ENCODE measurements around the gene KIFAP3.
"Not testable (repeated sequence)": the region's sequence is repeated elsewhere in the genome, so short reads cannot be mapped to it uniquely, and the experiment has no call there.

The KIFAP3 gene

DNA sequence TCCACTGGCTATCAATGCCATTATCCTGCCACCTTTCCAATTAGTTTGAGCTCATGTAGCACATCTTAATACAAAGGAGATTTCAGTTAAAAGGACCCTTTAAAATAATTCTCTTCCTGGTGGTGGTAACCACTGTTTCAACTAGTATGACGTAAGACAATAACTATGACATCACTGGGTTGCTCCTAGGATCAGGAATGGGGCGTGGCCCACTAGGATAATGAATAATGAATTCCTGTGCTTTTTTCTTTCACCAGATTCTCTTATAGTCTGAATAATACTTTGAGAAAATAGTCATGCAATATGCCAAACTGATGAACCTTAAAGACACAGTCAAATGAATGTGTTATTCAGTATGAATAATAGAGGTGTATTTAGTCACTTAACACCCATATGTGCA lies 10.6 kb upstream of the KIFAP3 start:
- Histone ChIP-seq H3K4me1 (ENCODE audit: low read depth, poor library complexity, severe bottlenecking) (no peaks in the 10 kb centered on the region), H4K20me1 (ENCODE audit: insufficient read depth) (no peaks in the 10 kb centered on the region), H3K4me2 (no peak overlapping the region), H3K36me3 (ENCODE audit: insufficient read depth) (no peaks in the 10 kb centered on the region), H3K79me2 (ENCODE audit: insufficient read depth, low read depth) (no peaks in the 10 kb centered on the region), H3K9ac (no peak overlapping the region), H3K4me3 (IDR thresholded peaks at IDR 0.05; ENCODE audit: insufficient read depth, low read depth, low read length) (no peak overlapping the region), H3K27ac (no peak overlapping the region), H2AFZ (ENCODE audit: low read depth) (no peak overlapping the region), H3K27me3 (ENCODE audit: insufficient read depth, low read depth) (no peaks in the 10 kb centered on the region)
- TF ChIP-seq, protein P1, sequence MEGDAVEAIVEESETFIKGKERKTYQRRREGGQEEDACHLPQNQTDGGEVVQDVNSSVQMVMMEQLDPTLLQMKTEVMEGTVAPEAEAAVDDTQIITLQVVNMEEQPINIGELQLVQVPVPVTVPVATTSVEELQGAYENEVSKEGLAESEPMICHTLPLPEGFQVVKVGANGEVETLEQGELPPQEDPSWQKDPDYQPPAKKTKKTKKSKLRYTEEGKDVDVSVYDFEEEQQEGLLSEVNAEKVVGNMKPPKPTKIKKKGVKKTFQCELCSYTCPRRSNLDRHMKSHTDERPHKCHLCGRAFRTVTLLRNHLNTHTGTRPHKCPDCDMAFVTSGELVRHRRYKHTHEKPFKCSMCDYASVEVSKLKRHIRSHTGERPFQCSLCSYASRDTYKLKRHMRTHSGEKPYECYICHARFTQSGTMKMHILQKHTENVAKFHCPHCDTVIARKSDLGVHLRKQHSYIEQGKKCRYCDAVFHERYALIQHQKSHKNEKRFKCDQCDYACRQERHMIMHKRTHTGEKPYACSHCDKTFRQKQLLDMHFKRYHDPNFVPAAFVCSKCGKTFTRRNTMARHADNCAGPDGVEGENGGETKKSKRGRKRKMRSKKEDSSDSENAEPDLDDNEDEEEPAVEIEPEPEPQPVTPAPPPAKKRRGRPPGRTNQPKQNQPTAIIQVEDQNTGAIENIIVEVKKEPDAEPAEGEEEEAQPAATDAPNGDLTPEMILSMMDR (conservative IDR thresholded peaks at IDR 0.05; ENCODE audit: low read depth, low read length), result no peak

DNA sequence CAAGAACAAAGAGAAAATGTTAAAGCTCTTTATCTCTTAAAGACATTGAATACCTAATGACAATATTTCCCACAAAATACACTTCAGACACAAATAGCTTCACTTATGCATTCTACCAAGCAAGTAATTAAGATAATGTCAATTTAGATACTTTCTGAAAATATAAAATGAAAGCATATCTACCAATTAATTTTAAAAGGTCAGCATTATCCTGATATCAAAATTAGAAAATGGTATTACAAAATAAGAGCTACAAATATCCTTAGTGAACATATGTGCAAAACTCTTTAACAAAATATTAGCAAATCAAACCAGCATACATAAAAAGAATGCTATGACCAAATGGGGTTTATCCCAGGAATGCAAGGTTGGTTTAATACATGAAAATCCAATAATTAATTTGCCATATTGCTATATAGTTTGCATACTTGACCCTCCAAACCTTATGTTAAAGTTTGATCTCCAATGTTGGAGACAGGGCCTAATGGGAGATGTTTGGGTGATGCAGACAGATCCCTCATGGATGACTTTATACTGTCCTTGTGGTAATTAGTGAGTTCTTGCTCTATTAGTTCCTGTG lies 4.2 kb upstream of the KIFAP3 start:
- TF ChIP-seq, protein P1 (conservative IDR thresholded peaks at IDR 0.05; ENCODE audit: low read depth, low read length), result no peak
- no peak overlapping the region for H3K4me2 ChIP-seq
- no peaks in the 10 kb centered on the region for H3K36me3 ChIP-seq (ENCODE audit: insufficient read depth)
- no peak overlapping the region for H3K9ac ChIP-seq
- no peaks in the 10 kb centered on the region for H3K27me3 ChIP-seq (ENCODE audit: insufficient read depth, low read depth)
- no peak overlapping the region for H3K4me3 ChIP-seq (IDR thresholded peaks at IDR 0.05; ENCODE audit: insufficient read depth, low read depth, low read length)
- H4K20me1 ChIP-seq (ENCODE audit: insufficient read depth), result no peaks in the 10 kb centered on the region
- no peak overlapping the region for H3K27ac ChIP-seq
- H3K4me1 ChIP-seq (ENCODE audit: low read depth, poor library complexity, severe bottlenecking), result peaks cover 11% of the 10 kb centered on the region
- 0 out of 2 replicates have a peak, but pooled peaks cover 2% of the 10 kb centered on the region for H3K79me2 ChIP-seq (ENCODE audit: insufficient read depth, low read depth)
- H2AFZ ChIP-seq (ENCODE audit: low read depth), result no peak overlapping the region

DNA sequence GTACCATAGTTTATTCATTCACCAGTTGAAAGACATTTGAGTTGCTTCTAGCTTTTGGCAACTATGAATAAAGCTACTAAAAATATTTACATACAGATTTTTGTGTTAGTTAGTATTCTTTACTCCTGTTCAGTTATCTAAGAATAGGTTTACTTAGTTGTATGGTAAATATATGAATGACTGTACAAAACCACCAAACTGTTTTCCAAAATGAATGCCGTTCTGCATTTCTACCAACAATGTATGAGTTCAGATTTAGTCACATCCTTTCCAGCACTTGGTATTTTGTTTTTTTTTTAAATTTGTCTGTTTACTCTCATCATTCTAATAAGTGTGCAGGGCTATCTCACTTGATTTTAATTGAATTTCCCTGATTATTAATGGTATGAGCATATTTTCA lies 3.4 kb upstream of the KIFAP3 start:
- H4K20me1 ChIP-seq (ENCODE audit: insufficient read depth), result no peaks in the 10 kb centered on the region
- H3K27ac ChIP-seq, result no peak overlapping the region
- H2AFZ ChIP-seq (ENCODE audit: low read depth), result no peak overlapping the region
- no peak overlapping the region for H3K4me2 ChIP-seq
- H3K9ac ChIP-seq, result no peak overlapping the region
- TF ChIP-seq, protein P1 (conservative IDR thresholded peaks at IDR 0.05; ENCODE audit: low read depth, low read length), result no peak
- peaks cover 19% of the 10 kb centered on the region for H3K4me1 ChIP-seq (ENCODE audit: low read depth, poor library complexity, severe bottlenecking)
- no peak overlapping the region for H3K4me3 ChIP-seq (IDR thresholded peaks at IDR 0.05; ENCODE audit: insufficient read depth, low read depth, low read length)
- H3K27me3 ChIP-seq (ENCODE audit: insufficient read depth, low read depth), result no peaks in the 10 kb centered on the region
- peaks cover 10% of the 10 kb centered on the region; the same call in 1 of the 2 replicates for H3K79me2 ChIP-seq (ENCODE audit: insufficient read depth, low read depth)
- no peaks in the 10 kb centered on the region for H3K36me3 ChIP-seq (ENCODE audit: insufficient read depth)

DNA sequence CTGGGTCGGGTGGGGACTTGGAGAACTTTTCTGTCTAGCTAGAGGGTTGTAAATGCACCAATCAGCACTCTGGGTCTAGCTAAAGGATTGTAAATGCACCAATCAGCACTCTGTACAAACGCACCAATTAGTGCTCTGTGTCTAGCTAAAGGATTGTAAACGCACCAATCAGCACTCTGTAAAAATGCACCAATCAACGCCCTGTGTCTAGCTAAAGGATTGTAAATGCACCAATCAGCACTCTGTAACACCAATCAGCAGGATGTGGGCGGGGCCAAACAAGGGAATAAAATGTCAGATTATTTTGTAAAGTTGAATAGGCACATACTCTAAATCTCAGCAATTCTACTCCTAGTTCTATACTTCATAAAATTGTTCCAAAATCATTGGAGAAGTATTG lies 2.5 kb upstream of the KIFAP3 start:
- not testable (repeated sequence) for H3K4me3 ChIP-seq (IDR thresholded peaks at IDR 0.05; ENCODE audit: insufficient read depth, low read depth, low read length); H4K20me1 ChIP-seq (ENCODE audit: insufficient read depth); H3K27ac ChIP-seq; H2AFZ ChIP-seq (ENCODE audit: low read depth); H3K27me3 ChIP-seq (ENCODE audit: insufficient read depth, low read depth); H3K4me2 ChIP-seq; H3K9ac ChIP-seq; H3K36me3 ChIP-seq (ENCODE audit: insufficient read depth)
- peaks cover 12% of the 10 kb centered on the region; the same call in 1 of the 2 replicates for H3K79me2 ChIP-seq (ENCODE audit: insufficient read depth, low read depth)
- peaks cover 26% of the 10 kb centered on the region for H3K4me1 ChIP-seq (ENCODE audit: low read depth, poor library complexity, severe bottlenecking)

DNA sequence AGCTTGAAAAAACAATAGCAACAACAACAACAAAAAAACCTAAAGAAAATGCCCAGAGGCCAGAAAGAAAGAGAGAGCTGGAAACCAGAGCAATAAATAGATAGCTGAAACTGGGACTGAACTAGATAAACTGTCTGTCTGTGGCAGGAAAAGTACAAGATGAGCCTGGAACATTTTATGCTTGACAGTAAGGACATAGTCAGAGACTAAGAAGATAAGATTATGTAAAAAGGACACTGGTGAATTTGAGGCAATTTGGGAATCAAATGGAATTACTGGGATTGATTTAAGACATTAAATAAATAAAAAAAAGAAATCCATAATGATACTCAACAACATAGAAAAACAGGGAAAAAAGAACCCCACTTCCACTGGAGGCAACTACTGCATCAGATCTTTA lies 1.7 kb upstream of the KIFAP3 start:
- Histone ChIP-seq H3K79me2 (ENCODE audit: insufficient read depth, low read depth) (peaks cover 12% of the 10 kb centered on the region; the same call in 1 of the 2 replicates), H3K36me3 (ENCODE audit: insufficient read depth) (no peaks in the 10 kb centered on the region), H3K27ac (no peak overlapping the region), H3K9ac (no peak overlapping the region), H3K4me3 (IDR thresholded peaks at IDR 0.05; ENCODE audit: insufficient read depth, low read depth, low read length) (no peak overlapping the region), H3K4me2 (no peak overlapping the region), H2AFZ (ENCODE audit: low read depth) (no peak overlapping the region), H4K20me1 (ENCODE audit: insufficient read depth) (no peaks in the 10 kb centered on the region), H3K4me1 (ENCODE audit: low read depth, poor library complexity, severe bottlenecking) (peaks cover 26% of the 10 kb centered on the region), H3K27me3 (ENCODE audit: insufficient read depth, low read depth) (no peaks in the 10 kb centered on the region)
- TF ChIP-seq, protein P1 (conservative IDR thresholded peaks at IDR 0.05; ENCODE audit: low read depth, low read length), result no peak
